Retinal pigment epithelial cell (primary cell): ENCODE results near the gene ZBTB46.

Source experiments
- DNase-seq: peaks from one replicate; pipeline ENCODE4 v3.0.0-alpha.2; 2010; ENCODE audit warnings: low read depth
- H3K4me3 ChIP-seq: 2 replicates; pipeline ENCODE4 v1.5.1; 2011; ENCODE audit warnings: mild to moderate bottlenecking, low read length, control low read depth, moderate library complexity
- CTCF ChIP-seq: conservative IDR thresholded peaks from 2 replicates; pipeline ENCODE4 v1.5.1; 2011; ENCODE audit warnings: low read depth, low read length, control low read depth, inconsistent platforms

The ZBTB46 gene

GRCh38 chr20:63751471-63752271 is 79.4 kb downstream of the ZBTB46 start:
- DNase-seq: no peak
- H3K4me3 ChIP-seq: no peak overlapping the region
- TF ChIP-seq CTCF: no peak

DNA sequence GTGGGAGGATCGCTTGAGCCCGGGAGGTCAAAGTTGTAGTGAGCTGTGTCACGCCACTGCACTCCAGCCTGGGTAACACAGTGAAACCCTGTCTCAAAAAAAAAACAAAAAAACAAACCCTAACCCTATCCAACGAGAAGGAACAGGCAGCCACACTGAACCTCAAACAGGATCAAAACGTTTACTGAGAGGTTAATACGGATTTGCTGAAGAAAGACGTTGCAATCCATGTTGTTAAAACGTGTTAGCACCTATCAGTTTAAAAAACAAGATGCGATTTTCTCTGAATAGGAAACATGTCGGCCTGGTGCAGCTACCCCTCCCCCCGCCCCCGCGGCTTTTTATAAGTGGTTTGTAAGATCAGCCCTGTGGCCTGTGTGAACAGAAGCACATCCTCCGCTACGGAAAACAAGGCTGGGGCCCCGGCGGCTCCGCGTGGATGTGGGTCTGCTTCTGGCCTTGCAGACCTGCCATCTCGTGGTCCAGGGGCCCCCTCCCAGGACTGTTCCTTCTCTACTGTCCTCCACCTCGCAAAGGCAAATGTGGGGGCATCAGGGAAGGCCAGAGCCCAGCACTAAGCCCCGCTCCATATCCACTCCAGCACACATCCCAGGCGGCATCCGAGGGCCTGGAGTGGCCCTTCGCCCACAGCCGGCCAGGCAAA is 80.1 kb downstream of the ZBTB46 start:
- TF ChIP-seq CTCF: no peak
- no peak overlapping the region for H3K4me3 ChIP-seq
- DNase-seq: no peak

GRCh38 chr20:63749597-63750508 is 81.2 kb downstream of the ZBTB46 start:
- TF ChIP-seq CTCF: no peak

GRCh38 chr20:63748934-63749270 is 82.2 kb downstream of the ZBTB46 start:
- DNase-seq: no peak
- no peak for TF ChIP-seq CTCF
- no peak overlapping the region for H3K4me3 ChIP-seq

More at GRCh38 chr20:63749597-63750508, 81.2 kb downstream of the ZBTB46 start:
- H3K4me3 ChIP-seq: no peak overlapping the region
- DNase-seq: no peak

- no peak for DNase-seq
- no peak for TF ChIP-seq CTCF
- H3K4me3 ChIP-seq: no peak overlapping the region
These were observed 82.8 kb downstream of the ZBTB46 start for GRCh38 chr20:63748070-63748933.

DNA sequence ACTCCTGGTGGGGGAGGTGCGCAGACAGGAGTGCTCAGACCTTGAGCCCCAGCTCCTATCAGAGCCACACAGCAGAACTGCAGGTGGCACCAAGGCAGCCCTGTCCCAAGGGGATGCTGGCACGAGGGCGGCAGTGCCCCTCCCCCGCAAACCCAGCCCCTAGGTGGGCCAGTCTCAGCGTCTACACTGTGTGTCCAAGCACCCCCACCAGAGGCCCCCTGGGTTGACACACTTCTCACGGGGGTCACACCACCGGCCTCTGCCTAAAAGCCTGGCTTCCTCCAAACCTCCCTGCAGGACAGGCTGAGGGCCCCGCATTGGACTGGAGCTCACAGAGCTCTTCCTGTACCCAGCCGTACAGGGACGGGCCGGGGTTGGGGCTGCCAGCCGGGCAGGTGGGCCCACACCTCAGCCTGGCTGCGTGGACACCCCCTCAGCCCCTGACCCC is 83.4 kb downstream of the ZBTB46 start:
- no peak for DNase-seq
- H3K4me3 ChIP-seq: no peak overlapping the region
- TF ChIP-seq CTCF: no peak
